SK-N-SH treated with all-trans-retinoic acid at 6 μM for 48 hours (cell line): ENCODE results near the gene EAF1.

ENCODE experiments used
- CREB5 ChIP-seq: fragments of 250-450 bp; sonication (Bioruptor Pico); IDR thresholded peaks from 2 replicates; pipeline ENCODE4 v1.5.1; 2020; ENCODE audit warnings: low read depth, mild to moderate bottlenecking, moderate library complexity
- CSRNP3 ChIP-seq: fragments of 250-450 bp; sonication (Bioruptor Pico); IDR thresholded peaks from 2 replicates; pipeline ENCODE4 v1.5.1; 2021; ENCODE audit warnings: mild to moderate bottlenecking, moderate library complexity
- GLIS3 ChIP-seq: fragments of 250-450 bp; sonication (Bioruptor Pico); IDR thresholded peaks from 2 replicates; pipeline ENCODE4 v1.5.0; 2020; ENCODE audit warnings: mild to moderate bottlenecking, moderate library complexity
- ISL1 ChIP-seq: fragments of 250-450 bp; sonication (Bioruptor Pico); IDR thresholded peaks from 2 replicates; pipeline ENCODE4 v2.1.2; 2022; ENCODE audit warnings: mild to moderate bottlenecking, moderate library complexity
- OSR1 ChIP-seq: fragments of 250-450 bp; sonication (Bioruptor Pico); IDR thresholded peaks from 2 replicates; pipeline ENCODE4 v1.8.0; 2022; ENCODE audit warnings: moderate library complexity, mild to moderate bottlenecking, inconsistent platforms
- PATZ1 ChIP-seq: fragments of 250-450 bp; sonication (Bioruptor Pico); IDR thresholded peaks from 2 replicates; pipeline ENCODE4 v1.8.0; 2020; ENCODE audit warnings: mild to moderate bottlenecking, moderate library complexity, borderline replicate concordance
- RARB ChIP-seq: fragments of 250-450 bp; sonication (Bioruptor Pico); IDR thresholded peaks from 2 replicates; pipeline ENCODE4 v1.8.0; 2021; ENCODE audit warnings: mild to moderate bottlenecking, moderate library complexity
- ZFP3 ChIP-seq: fragments of 250-450 bp; sonication (Bioruptor Pico); IDR thresholded peaks from 2 replicates; pipeline ENCODE4 v1.5.0; 2020; ENCODE audit warnings: mild to moderate bottlenecking, moderate library complexity
- ZFP30 ChIP-seq: fragments of 450-650 bp; formaldehyde crosslinking; IDR thresholded peaks from 2 replicates; pipeline ENCODE4 v1.5.0; 2022; ENCODE audit warnings: mild to moderate bottlenecking, moderate library complexity
- ZNF70 ChIP-seq: fragments of 450-650 bp; formaldehyde crosslinking; IDR thresholded peaks from 2 replicates; pipeline ENCODE4 v1.5.0; 2020; ENCODE audit warnings: mild to moderate bottlenecking, moderate library complexity

- TF ChIP-seq PATZ1 (CRISPR knock-in tag) (no peak), ZFP30 (no peak), ISL1 (CRISPR knock-in tag) (no peak), GLIS3 (CRISPR knock-in tag) (no peak), OSR1 (CRISPR knock-in tag) (no peak), ZNF70 (CRISPR knock-in tag) (no peak), CSRNP3 (no peak), RARB (CRISPR knock-in tag) (no peak), CREB5 (CRISPR knock-in tag) (no peak), ZFP3 (CRISPR knock-in tag) (no peak)
Measured at GRCh38 chr3:15478640-15478979, 51.2 kb downstream of the EAF1 start.
